Bronchus fibroblast of lung (primary cell): ENCODE measurements around the gene HLTF. TPM values are rescaled to one million over a fixed set of nuclear protein-coding genes. Genes with fewer than 3 reads are reported as not detected.

Experiments used
- total RNA-seq: library from RNA; depleted of rRNA; stranded (reverse); fragments of >200 nt; gene quantifications from 2 replicates; pipeline ENCODE4 v1.2.3, GENCODE V29; 2015

The HLTF gene
- total RNA-seq, result 19.8 and 24.7 TPM in 2 replicates

GRCh38 chr3:149086232-149086988 is at the start of gene HLTF:
HLTF (minus strand) TSS chr3:149086533; CDS start chr3:149086336, 197 bp downstream.

DNA sequence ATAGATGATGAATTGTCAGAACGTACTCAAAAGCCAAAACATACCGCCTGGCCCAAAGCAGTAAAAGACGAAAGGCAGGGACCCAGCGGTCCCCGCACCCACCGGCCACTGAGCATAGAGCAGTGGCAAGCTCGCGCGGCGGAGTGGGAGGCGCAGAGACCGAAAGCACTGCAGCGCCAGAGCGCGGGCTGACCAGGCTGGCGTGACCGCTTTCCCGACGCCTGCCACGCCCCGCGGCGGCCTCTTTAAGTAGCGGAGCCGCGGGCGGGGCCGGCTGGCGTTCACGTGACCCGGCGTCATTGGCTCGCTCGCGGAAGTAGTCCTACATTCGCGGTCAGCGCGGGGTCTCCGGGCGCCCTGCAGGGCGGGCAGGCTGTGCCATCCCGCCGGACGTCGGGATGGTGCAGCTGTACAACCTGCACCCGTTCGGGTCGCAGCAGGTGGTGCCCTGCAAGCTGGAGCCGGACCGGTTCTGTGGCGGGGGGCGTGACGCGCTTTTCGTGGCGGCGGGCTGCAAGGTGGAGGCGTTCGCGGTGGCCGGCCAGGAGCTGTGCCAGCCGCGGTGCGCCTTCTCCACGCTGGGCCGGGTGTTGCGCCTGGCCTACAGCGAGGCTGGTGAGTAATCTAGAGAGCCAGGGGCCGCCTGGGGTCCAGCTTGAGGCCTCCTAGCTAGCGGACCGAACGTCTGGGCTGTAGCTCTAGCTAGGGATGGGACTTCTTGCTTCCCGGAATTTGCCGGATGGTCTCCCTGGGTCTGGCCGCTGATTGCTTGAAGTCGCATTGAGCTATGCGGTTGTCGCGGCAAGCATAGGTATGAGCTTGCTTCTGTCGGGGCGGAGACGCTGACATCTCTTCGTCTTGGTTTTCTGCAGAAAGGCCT is 43.2 kb upstream of the HLTF start, which contains the start of gene HPS3:
Gene HPS3 (plus strand): TSS at position 313 of the 880 bp plus-strand sequence. CDS start 86 bp downstream, at position 399.

DNA sequence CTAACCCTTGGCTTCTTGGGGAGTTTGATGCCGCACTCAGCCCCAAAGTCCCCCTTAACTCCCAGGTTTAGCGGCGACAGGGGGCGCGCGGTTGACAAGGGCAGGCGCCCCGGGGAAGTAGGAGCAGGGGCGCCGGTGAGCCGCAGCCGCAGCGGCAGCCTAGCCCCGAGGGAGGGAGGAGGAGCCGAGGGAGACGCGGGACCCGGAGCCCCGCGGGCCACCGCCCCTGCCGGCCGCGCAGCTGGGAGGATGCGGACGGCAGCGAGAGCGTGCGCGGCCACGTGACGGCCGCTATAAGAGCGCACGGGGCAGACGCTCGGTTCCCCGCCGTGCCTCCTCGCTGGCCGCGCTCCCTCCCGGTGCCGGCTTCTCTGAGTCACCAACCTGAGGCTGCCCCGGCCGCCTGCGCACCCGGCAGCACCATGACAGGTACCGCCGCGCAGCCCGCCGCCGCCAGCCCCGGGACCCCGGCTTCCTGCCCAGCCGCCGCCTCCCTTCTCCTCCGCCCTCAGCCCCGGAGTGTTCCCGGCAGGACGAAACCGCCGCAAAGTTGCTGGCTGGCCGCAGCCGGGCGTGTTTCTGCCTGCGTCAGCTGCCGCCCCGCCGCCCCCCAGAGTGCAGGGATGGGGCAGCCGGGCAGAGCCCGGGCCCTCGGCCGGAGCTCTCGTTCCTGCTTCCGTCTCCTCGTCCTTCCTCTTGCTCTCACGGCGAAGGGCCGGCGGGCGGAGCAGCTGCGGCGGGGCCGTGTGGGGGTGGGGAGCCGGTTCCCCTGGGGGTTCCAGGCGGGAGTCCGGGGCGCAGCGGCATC is 94.9 kb downstream of the HLTF start, which contains the start of gene GYG1:
Gene GYG1 (plus strand): TSS at position 322 of the 808 bp plus-strand sequence. CDS start 101 bp downstream, at position 423.

Other genes starting within 250 kb of the HLTF start
- gene CPA3, start 221.2 kb downstream of the HLTF start, total RNA-seq, result 0.50 and 0.89 TPM in 2 replicates
- 41.0 and 41.5 TPM in 2 replicates for gene GYG1, start 95.0 kb downstream of the HLTF start, total RNA-seq
- gene HPS3, start 43.1 kb upstream of the HLTF start, total RNA-seq, result 28.8 and 31.8 TPM in 2 replicates
- under 0.01 and 0.17 TPM in 2 replicates for gene CP, start 135.3 kb upstream of the HLTF start, total RNA-seq
- under 0.01 TPM in 1 of 2 replicates, not detected in the other for gene TM4SF18, start 247.1 kb upstream of the HLTF start, total RNA-seq